GM12874 (cell line): ENCODE data around the gene MSL3B.

Source experiments
- TF ChIP-seq, protein P1 (sequence below): IDR thresholded peaks from 2 replicates; pipeline ENCODE4 v1.5.1; 2011; ENCODE audit warnings: low read depth, mild to moderate bottlenecking, control low read depth, low read length, moderate library complexity; ENCODE audit not compliant: insufficient read depth

The MSL3B gene

DNA sequence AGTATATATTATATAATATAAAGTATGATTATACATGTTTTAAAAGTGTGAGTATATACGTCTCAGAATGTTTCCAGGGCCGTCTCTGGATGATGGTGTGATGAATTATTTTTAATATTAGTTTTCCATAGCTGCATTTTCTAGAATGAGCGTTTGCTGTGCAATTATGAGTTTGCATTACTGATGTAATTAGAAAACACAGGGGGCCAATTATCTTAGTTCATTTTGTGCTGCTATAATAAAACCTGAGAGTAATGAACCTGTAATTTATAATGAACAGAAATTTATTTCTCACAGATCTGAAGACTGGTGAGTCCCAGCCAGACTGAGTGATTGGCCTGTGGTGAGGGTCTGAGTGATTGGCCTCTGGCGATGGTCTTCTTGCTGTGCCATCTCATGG is 9.9 kb downstream of the MSL3B start:
- TF ChIP-seq, protein P1, sequence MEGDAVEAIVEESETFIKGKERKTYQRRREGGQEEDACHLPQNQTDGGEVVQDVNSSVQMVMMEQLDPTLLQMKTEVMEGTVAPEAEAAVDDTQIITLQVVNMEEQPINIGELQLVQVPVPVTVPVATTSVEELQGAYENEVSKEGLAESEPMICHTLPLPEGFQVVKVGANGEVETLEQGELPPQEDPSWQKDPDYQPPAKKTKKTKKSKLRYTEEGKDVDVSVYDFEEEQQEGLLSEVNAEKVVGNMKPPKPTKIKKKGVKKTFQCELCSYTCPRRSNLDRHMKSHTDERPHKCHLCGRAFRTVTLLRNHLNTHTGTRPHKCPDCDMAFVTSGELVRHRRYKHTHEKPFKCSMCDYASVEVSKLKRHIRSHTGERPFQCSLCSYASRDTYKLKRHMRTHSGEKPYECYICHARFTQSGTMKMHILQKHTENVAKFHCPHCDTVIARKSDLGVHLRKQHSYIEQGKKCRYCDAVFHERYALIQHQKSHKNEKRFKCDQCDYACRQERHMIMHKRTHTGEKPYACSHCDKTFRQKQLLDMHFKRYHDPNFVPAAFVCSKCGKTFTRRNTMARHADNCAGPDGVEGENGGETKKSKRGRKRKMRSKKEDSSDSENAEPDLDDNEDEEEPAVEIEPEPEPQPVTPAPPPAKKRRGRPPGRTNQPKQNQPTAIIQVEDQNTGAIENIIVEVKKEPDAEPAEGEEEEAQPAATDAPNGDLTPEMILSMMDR, result no peak

DNA sequence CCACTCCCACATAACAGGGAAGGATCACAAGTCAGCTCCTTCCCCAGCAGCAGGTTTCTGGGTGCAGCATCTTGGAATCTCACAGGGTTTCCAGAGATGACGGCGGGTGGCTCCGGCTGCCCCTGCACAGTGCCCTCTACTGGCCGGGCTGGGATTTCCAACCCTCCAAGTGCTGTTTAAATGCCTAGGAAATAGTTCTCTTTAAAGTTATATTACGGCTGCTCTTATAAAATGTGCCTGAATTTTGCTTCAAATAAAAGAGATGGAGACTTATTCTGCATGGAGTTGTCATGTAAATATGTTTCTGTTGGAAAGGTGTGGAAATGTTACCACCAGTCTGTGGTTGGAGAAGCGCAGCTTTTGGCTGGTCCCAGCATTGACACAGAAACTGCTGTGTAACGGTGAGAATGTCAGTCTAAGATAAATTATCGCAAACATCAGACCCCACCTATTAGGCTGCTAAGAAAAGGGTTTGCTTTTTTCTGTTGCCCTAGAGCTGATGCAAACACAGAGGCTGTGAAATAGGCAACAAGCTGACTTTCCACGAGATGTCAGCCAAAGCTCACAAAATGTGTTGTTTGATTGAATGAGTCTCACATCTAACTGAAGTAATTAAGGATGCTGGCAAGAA is 10.6 kb downstream of the MSL3B start:
- TF ChIP-seq, protein P1, result peak; percentile 79

DNA sequence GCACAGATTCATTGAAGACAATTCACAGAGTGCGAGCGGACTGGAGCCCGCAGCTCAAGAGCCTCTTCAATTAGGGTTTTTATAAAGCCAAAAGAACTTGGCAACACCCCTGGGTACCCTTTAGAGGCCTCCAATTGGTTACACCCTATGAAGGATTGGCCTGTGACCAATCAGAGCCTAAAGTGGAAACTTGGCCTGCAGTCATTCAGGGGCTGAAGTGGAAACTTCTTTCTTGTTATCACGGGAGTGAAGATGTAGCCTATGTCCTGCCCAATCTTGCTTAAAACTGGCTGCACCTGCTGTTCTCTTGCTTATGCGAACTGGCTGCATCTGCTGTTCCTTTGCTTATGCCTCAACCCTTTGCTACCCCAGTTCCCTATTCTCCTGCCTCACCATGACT is 12.0 kb downstream of the MSL3B start:
- TF ChIP-seq, protein P1, result no peak

DNA sequence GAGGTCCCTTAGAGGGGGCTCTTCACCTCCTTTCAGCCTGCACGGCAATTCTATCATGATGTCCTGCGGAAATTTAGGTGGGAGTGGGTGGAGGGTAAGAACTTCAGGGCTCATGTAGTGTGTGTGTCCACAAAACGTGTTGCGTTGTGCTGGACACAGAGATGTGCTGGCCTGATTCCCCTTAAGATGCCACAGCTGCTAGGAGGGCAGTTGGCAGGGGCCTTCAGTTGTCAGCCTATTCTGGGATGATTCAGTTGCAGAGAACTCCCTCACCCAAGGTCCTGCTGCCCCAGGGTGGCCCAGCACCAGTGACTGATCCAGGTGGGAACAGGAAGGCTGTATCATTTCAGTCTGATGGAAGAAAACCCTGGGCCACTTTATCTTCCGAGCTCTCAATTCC is 12.8 kb downstream of the MSL3B start:
- TF ChIP-seq, protein P1, result no peak

DNA sequence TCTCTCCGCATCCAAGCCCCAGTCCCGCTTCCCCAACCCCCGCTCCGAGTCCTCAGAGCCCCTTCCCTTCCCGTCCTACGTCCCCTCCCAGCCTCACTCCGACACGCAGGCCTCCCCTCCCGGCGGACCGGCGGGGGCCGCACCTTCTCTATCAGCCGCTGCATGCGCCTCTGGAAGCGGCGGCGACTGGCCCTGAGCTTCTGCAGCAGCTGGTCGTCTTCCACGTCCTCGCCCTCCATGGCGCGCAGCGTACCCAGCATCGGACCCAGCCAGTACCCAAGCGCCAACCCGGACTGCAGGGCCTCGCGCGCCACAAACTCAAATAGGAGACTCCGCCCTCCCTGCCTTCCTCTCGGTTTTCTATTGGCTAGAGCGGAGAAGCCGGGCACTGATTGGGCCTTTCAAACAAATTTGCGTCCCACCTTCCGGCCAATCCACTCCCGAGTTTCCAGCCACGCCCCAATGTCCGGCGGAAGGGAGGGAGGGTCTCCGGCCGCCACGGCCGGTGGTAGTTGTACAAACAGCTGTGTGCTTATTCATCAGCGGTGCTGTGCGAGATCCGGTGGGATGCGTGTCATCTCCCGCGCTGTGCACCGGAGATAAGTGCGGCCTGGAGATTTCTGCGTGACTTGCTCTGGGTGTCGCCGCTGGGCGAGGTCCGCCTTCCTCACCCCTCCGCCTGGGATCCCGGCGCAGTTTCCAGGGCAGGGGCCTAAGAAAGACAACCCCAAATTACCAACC is 13.8 kb downstream of the MSL3B start, which contains the start of gene HJURP:
HJURP (minus strand) TSS at position 295 of the 741 bp plus-strand sequence; CDS start at position 260, 35 bp downstream.
- TF ChIP-seq, protein P1, result no peak

DNA sequence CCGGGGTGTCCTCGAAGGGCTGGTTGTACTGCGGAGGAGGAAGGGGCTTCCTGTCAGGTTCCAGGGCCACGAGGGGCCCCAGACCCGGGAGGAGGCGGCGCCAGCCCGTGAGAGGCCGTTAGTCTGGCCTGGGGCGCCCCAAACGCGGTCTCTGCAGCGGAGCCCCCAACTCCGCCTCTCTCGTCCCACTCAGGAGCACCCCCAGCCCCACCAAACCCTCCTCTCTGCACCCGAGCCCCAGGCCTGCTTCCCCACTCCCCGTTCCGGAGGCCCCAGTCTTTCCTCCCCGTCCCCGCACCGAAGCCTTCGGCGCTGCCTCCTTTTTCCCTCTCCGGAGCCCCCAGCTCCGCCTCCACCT is 14.3 kb downstream of the MSL3B start:
- TF ChIP-seq, protein P1, result no peak

DNA sequence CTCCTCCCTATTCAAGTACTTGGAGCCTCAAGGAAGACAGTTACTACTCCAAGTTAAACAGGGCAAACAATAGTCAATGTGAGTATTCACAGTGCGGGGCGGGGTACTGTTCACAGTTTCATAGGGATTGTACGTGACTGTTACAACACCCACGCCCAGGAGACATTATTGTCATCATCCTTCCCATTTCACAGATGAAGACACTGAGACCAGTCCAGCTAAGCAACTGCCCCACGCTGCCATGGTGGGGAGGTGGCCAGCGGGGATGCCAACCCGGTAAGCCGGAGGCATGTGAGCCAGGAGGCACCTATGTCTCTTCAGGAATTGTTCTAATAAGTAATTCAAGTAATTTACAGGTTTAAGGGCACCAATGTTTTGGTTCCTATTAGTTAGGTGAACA is 14.8 kb downstream of the MSL3B start:
- TF ChIP-seq, protein P1, result no peak
